WERI-Rb-1 (cell line): ENCODE measurements around the gene AOC3.
"Not testable (repeated sequence)": the region's sequence is repeated elsewhere in the genome, so short reads cannot be mapped to it uniquely, and the experiment has no call there.

Source experiments
- DNase-seq: peaks from one replicate; pipeline ENCODE4 v3.0.0-alpha.2; 2020
- H3K27ac ChIP-seq: fragments of 250-450 bp; sonication (Bioruptor Pico); 2 replicates; pipeline ENCODE4 v1.5.1; 2020; ENCODE audit warnings: mild to moderate bottlenecking, moderate library complexity
- H3K27me3 ChIP-seq: fragments of 250-450 bp; sonication (Bioruptor Pico); 2 replicates; pipeline ENCODE4 v1.5.1; 2021; ENCODE audit warnings: mild to moderate bottlenecking, low read depth, moderate library complexity; ENCODE audit not compliant: insufficient read depth, severe bottlenecking
- H3K36me3 ChIP-seq: fragments of 250-450 bp; sonication (Bioruptor Pico); 2 replicates; pipeline ENCODE4 v1.5.1; 2020; ENCODE audit warnings: mild to moderate bottlenecking, moderate library complexity
- H3K4me3 ChIP-seq: 2 replicates; pipeline ENCODE4 v1.5.1; 2011; ENCODE audit warnings: low read depth, mild to moderate bottlenecking, control low read depth, low read length
- H3K9me3 ChIP-seq: fragments of 250-450 bp; sonication (Bioruptor Pico); 2 replicates; pipeline ENCODE4 v1.5.1; 2021; ENCODE audit warnings: mild to moderate bottlenecking, moderate library complexity; ENCODE audit not compliant: severe bottlenecking
- TF ChIP-seq, protein P1 (sequence below): IDR thresholded peaks from 2 replicates; pipeline ENCODE4 v1.5.1; 2011; ENCODE audit warnings: low read depth, mild to moderate bottlenecking, control low read depth, inconsistent platforms, low read length

Gene AOC3

DNA sequence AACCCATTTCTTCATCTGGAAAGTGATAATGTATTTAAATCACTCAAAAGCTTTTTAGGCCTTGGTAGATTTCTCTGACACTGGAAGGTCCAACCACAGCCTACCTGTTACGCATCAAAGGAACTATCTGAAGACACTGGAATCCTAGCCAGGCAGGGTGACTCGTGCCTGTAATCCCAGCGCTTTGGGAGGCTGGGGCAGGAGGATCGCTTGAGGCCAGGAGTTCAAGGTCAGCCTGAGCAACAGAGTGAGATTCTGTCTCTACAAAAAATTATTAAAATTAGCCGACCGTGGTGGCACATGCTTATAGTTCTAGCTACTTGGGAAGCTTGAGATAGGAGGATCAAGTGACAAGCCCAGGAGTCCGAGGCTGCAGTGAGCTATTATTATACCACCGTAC is 31.2 kb downstream of the AOC3 start:
- no peaks in the 10 kb centered on the region for H3K27me3 ChIP-seq
- TF ChIP-seq, protein P1, sequence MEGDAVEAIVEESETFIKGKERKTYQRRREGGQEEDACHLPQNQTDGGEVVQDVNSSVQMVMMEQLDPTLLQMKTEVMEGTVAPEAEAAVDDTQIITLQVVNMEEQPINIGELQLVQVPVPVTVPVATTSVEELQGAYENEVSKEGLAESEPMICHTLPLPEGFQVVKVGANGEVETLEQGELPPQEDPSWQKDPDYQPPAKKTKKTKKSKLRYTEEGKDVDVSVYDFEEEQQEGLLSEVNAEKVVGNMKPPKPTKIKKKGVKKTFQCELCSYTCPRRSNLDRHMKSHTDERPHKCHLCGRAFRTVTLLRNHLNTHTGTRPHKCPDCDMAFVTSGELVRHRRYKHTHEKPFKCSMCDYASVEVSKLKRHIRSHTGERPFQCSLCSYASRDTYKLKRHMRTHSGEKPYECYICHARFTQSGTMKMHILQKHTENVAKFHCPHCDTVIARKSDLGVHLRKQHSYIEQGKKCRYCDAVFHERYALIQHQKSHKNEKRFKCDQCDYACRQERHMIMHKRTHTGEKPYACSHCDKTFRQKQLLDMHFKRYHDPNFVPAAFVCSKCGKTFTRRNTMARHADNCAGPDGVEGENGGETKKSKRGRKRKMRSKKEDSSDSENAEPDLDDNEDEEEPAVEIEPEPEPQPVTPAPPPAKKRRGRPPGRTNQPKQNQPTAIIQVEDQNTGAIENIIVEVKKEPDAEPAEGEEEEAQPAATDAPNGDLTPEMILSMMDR, result no peak
- no peak for DNase-seq

GRCh38 chr17:42883802-42884558 is 33.0 kb downstream of the AOC3 start:
- TF ChIP-seq, protein P1, result no peak
- no peaks in the 10 kb centered on the region for H3K36me3 ChIP-seq
- H3K27ac ChIP-seq, result no peak overlapping the region
- no peaks in the 10 kb centered on the region for H3K9me3 ChIP-seq
- no peaks in the 10 kb centered on the region for H3K27me3 ChIP-seq
- H3K4me3 ChIP-seq, result no peak overlapping the region
- no peak for DNase-seq

More for the DNA sequence above, 31.2 kb downstream of the AOC3 start:
- Histone ChIP-seq H3K36me3 (no peaks in the 10 kb centered on the region), H3K27ac (no peak overlapping the region), H3K4me3 (no peak overlapping the region), H3K9me3 (no peaks in the 10 kb centered on the region)

DNA sequence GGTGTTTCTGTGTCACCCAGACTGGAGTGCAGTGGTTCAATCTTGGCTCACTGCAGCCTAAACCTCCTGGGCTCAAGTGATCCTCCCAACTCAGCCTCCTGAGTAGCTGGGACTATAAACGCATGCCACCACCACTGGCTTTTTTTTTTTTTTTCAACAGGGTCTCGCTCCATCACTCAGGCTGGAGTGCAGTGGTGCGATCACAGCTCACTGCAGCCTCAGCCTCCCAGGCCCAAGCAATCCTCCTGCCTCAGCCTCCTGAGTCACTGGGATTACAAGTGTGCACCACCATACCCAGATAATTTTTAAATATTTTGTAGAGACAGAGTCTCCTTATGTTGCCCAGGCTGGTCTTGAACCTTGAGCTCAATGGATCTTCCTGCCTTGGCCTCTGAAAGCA is 34.8 kb downstream of the AOC3 start:
- not testable (repeated sequence) for H3K27me3 ChIP-seq, H3K9me3 ChIP-seq, H3K36me3 ChIP-seq, H3K27ac ChIP-seq, H3K4me3 ChIP-seq, DNase-seq

DNA sequence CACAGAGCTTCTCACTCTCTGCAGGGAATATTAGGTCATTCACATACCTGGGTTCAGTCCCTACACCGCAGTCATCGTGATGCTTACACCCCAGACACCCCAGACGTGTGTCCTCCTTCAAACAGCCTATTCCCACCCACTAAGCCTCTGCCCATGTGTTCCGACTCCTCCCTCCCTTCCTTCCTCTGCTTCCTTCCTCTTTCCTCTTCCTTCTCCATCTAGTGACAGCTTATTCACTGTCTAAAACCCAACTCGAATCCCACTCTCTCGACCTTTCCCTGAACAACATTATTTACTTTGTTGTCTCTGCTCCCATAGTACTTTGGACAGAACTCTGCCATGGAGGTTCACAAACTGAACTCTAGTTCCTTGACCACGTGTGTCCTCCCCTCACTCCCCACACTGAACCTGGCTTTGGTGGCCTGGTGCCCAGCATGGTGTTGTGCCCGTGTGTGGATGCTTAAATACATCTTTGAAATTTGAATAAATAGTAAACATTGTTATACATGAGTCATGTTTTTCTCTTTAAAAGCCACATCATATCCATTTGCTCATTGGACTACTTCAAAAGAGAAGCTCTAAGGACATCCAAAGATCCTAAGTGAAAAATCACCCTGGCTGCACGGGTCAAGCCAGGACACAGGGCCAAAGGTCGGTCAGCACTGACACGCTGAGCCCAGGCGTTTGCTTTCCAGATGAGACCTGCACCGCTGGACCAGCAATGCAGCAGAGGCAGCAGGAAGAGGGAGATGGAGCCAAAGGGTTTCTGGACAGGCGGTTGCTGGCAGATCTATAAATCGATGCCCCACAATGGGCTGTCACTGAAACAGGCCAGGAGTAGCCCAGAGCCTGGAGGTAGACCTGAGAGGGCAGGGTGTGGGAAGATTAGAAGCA is 35.5 kb downstream of the AOC3 start:
- H3K27me3 ChIP-seq, result no peaks in the 10 kb centered on the region
- no peaks in the 10 kb centered on the region for H3K36me3 ChIP-seq
- TF ChIP-seq, protein P1, result no peak
- no peak overlapping the region for H3K4me3 ChIP-seq
- H3K9me3 ChIP-seq, result no peaks in the 10 kb centered on the region
- DNase-seq, result no peak
- H3K27ac ChIP-seq, result no peak overlapping the region

DNA sequence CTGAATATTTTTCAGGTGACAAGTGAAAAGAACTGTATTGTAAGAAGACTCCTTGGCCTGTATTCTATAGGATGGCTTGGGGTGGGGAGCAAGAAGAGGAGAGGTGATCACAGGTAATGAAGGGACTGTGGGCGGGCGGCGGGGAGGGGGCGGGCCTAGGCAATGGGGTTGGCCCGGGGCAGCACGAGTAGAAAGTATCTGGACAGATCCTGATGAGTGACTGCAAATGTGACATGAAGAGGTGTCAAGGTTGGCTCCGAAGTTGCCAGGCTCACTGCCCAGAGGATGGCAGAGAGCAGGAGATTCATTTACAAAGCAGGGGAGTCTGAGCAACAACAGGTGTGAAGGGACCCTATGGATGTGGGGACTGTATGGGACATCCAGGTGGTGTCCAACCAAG is 38.8 kb downstream of the AOC3 start:
- no peaks in the 10 kb centered on the region for H3K27me3 ChIP-seq
- H3K9me3 ChIP-seq, result no peaks in the 10 kb centered on the region
- H3K27ac ChIP-seq, result no peak overlapping the region
- no peaks in the 10 kb centered on the region for H3K36me3 ChIP-seq
- no peak for DNase-seq
- no peak overlapping the region for H3K4me3 ChIP-seq
- TF ChIP-seq, protein P1, result no peak

GRCh38 chr17:42891539-42892152 is 40.6 kb downstream of the AOC3 start:
- Histone ChIP-seq H3K27ac (no peak overlapping the region), H3K4me3 (no peak overlapping the region), H3K36me3 (no peaks in the 10 kb centered on the region), H3K27me3 (no peaks in the 10 kb centered on the region), H3K9me3 (no peaks in the 10 kb centered on the region)
- TF ChIP-seq, protein P1, result no peak
- no peak for DNase-seq
